Panc1 (cell line): Measurements from ENCODE around the gene PIP5K1A. TPM values are rescaled to one million over a fixed set of nuclear protein-coding genes. Genes with fewer than 3 reads are reported as not detected.

Experiments
- ATAC-seq: fragments of 200-7000 bp; cut with Tn5 transposase; 2 replicates; pipeline ENCODE4 v1.9.1; 2020; ENCODE audit warnings: mild to moderate bottlenecking, moderate library complexity
- BruUV-seq: library from RNA; stranded (reverse); fragments of 400-500 nt; replicated peaks from 2 replicates; lab custom pipeline; 2021; lab: Mats Ljungman, UMichigan
- CTCF ChIA-PET: fragments of 300-600 bp; sonication (Branson Sonifier 250); formaldehyde crosslinking; loops from one replicate; lab custom pipeline; 2022; ENCODE audit warnings: antibody characterized with exemption; lab: Charles Lee
- POLR2A ChIA-PET: fragments of 300-600 bp; sonication (Branson Sonifier 250); formaldehyde crosslinking; loops from one replicate; lab custom pipeline; 2022; ENCODE audit warnings: antibody characterized with exemption; lab: Charles Lee
- DNase-seq: peaks from one replicate; pipeline ENCODE4 v3.0.0-alpha.2; 2010; ENCODE audit warnings: low read depth, low spot score
- H3K27ac ChIP-seq: 2 replicates; pipeline ENCODE4 v1.5.1; 2011; ENCODE audit warnings: mild to moderate bottlenecking, low read length, inconsistent platforms
- H3K27me3 ChIP-seq: fragments of 200-500 bp; sonication (Bioruptor generic); 2 replicates; pipeline ENCODE4 v1.6.0; 2014; ENCODE audit warnings: low read length, inconsistent platforms; ENCODE audit not compliant: control insufficient read depth, insufficient read depth
- H3K36me3 ChIP-seq: fragments of 200-500 bp; sonication (Bioruptor generic); 2 replicates; pipeline ENCODE4 v1.5.1; 2014; ENCODE audit warnings: inconsistent platforms, mild to moderate bottlenecking, low read length, moderate library complexity; ENCODE audit not compliant: control insufficient read depth, insufficient read depth
- H3K4me1 ChIP-seq: 2 replicates; pipeline ENCODE4 v1.5.1; 2011; ENCODE audit warnings: inconsistent platforms, mild to moderate bottlenecking, low read length, moderate library complexity; ENCODE audit not compliant: control insufficient read depth, insufficient read depth
- H3K4me3 ChIP-seq, 2 experiments: 2 replicates each; pipeline ENCODE4 v1.5.1; 2011 to 2012; ENCODE audit warnings: low read depth in 2 of 2, low read length in 2 of 2, mild to moderate bottlenecking in 2 of 2, inconsistent platforms in 1 of 2, moderate library complexity in 1 of 2
- H3K9me3 ChIP-seq: fragments of 200-500 bp; sonication (Bioruptor generic); 2 replicates; pipeline ENCODE4 v1.5.1; 2014; ENCODE audit warnings: low read depth, mild to moderate bottlenecking, inconsistent platforms, low read length, moderate library complexity; ENCODE audit not compliant: control insufficient read depth, insufficient read depth
- POLR2AphosphoS5 ChIP-seq: IDR thresholded peaks from 2 replicates; pipeline ENCODE4 v1.6.1; 2012; ENCODE audit warnings: mild to moderate bottlenecking, low read depth, low read length, moderate library complexity
- SIN3A ChIP-seq: IDR thresholded peaks from 2 replicates; pipeline ENCODE4 v1.6.1; 2012; ENCODE audit warnings: low read depth, mild to moderate bottlenecking, low read length, moderate library complexity, borderline replicate concordance; ENCODE audit not compliant: insufficient read depth
- TCF7L2 ChIP-seq: IDR thresholded peaks from 2 replicates; pipeline ENCODE4 v1.6.1; 2011; ENCODE audit warnings: mild to moderate bottlenecking, low read depth, low read length, inconsistent platforms
- in situ Hi-C: cut with HindIII; loops from 2 replicates; pipeline ENCODE4 v1.10.0; 2016; ENCODE audit warnings: low sequenced_read_pairs, low pct_unique_long_range_greater_than_20kb
- intact Hi-C: fragments of 100-400 bp; cut with micrococcal nuclease; formaldehyde crosslinking; loops from one replicate; pipeline ENCODE4 v1.10.0; 2022; ENCODE audit not compliant: unreplicated experiment
- total RNA-seq: library from RNA; stranded (reverse); gene quantifications from one replicate; pipeline ENCODE4 v1.2.1, GENCODE V29; 2021; ENCODE audit not compliant: unreplicated experiment
- TF ChIP-seq, protein P1 (sequence below): fragments of 450-650 bp; IDR thresholded peaks from 2 replicates; pipeline ENCODE4 v1.5.1; 2017; ENCODE audit warnings: mild to moderate bottlenecking
- TF ChIP-seq, protein P2 (sequence below), 2 experiments: IDR thresholded peaks; 2 replicates each; pipeline ENCODE4 v1.6.1; 2011 to 2012; ENCODE audit warnings: low read depth in 2 of 2, control low read depth in 1 of 2, low read length in 1 of 2, mild to moderate bottlenecking in 1 of 2, moderate library complexity in 1 of 2; ENCODE audit not compliant: insufficient read depth in 1 of 2

PIP5K1A gene
- total RNA-seq, 1 experiment from 2014 or later: 78.9 TPM

DNA sequence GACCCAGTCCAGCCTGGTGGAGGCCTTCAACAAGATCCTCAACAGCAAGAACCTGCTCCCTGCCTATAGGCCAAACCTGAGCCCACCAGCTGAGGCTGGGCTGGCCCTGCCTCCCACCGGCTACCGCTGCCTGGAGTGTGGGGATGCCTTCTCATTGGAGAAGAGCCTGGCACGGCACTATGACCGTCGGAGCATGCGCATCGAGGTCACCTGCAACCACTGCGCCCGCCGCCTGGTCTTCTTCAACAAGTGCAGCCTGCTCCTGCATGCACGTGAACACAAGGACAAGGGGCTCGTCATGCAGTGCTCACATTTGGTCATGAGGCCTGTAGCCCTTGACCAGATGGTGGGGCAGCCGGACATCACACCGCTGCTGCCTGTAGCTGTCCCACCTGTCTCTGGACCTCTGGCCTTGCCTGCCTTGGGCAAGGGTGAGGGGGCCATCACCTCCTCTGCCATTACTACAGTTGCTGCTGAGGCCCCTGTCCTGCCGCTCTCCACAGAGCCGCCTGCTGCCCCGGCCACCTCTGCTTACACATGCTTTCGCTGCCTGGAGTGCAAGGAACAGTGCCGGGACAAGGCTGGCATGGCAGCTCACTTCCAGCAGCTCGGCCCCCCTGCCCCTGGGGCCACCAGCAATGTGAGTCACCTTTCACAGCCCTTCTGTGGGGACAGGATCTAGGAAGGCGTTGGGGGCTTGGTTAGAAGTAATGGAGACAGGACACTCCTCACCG lies 89.6 kb downstream of the PIP5K1A start:
- TF ChIP-seq TCF7L2 (no peak), SIN3A (no peak), POLR2AphosphoS5 (no peak)
- TF ChIP-seq, protein P1, sequence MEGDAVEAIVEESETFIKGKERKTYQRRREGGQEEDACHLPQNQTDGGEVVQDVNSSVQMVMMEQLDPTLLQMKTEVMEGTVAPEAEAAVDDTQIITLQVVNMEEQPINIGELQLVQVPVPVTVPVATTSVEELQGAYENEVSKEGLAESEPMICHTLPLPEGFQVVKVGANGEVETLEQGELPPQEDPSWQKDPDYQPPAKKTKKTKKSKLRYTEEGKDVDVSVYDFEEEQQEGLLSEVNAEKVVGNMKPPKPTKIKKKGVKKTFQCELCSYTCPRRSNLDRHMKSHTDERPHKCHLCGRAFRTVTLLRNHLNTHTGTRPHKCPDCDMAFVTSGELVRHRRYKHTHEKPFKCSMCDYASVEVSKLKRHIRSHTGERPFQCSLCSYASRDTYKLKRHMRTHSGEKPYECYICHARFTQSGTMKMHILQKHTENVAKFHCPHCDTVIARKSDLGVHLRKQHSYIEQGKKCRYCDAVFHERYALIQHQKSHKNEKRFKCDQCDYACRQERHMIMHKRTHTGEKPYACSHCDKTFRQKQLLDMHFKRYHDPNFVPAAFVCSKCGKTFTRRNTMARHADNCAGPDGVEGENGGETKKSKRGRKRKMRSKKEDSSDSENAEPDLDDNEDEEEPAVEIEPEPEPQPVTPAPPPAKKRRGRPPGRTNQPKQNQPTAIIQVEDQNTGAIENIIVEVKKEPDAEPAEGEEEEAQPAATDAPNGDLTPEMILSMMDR: no peak
- TF ChIP-seq, protein P2, sequence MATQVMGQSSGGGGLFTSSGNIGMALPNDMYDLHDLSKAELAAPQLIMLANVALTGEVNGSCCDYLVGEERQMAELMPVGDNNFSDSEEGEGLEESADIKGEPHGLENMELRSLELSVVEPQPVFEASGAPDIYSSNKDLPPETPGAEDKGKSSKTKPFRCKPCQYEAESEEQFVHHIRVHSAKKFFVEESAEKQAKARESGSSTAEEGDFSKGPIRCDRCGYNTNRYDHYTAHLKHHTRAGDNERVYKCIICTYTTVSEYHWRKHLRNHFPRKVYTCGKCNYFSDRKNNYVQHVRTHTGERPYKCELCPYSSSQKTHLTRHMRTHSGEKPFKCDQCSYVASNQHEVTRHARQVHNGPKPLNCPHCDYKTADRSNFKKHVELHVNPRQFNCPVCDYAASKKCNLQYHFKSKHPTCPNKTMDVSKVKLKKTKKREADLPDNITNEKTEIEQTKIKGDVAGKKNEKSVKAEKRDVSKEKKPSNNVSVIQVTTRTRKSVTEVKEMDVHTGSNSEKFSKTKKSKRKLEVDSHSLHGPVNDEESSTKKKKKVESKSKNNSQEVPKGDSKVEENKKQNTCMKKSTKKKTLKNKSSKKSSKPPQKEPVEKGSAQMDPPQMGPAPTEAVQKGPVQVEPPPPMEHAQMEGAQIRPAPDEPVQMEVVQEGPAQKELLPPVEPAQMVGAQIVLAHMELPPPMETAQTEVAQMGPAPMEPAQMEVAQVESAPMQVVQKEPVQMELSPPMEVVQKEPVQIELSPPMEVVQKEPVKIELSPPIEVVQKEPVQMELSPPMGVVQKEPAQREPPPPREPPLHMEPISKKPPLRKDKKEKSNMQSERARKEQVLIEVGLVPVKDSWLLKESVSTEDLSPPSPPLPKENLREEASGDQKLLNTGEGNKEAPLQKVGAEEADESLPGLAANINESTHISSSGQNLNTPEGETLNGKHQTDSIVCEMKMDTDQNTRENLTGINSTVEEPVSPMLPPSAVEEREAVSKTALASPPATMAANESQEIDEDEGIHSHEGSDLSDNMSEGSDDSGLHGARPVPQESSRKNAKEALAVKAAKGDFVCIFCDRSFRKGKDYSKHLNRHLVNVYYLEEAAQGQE (IDR thresholded peaks at IDR 0.05; ENCODE audit: insufficient read depth in 1 of 2, low read depth in 2 of 2, low read length in 1 of 2): no peak

DNA sequence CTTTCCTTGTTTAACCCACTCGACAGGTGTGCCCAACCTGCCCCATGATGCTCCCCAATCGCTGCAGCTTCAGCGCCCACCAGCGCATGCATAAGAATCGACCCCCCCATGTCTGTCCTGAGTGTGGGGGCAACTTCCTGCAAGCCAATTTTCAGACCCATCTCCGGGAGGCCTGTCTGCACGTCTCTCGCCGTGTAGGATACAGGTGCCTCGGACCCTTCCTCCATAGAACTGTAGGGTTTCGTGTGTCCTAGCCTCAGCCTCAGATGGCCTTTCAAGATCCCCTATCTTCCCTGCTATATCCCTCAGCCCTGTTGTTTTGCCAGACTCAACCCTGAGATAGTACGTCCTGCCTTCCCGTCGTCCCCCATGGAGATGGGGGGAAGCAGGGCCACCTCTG lies 90.2 kb downstream of the PIP5K1A start:
- Histone ChIP-seq H3K4me1 (peaks cover 9% of the 10 kb centered on the region), H3K27ac (no peak overlapping the region), H3K4me3 (no peak overlapping the region), H3K27me3 (no peaks in the 10 kb centered on the region), H3K9me3 (no peaks in the 10 kb centered on the region), H3K36me3 (no peaks in the 10 kb centered on the region; the same call in 1 of the 2 replicates)
- DNase-seq: no peak
- ATAC-seq: no peak
- intact Hi-C loops (no loop called here), in situ Hi-C loops (no loop called here)
- TF ChIP-seq, protein P2 (IDR thresholded peaks at IDR 0.05; ENCODE audit: insufficient read depth in 1 of 2, low read depth in 2 of 2, low read length in 1 of 2): no peak
- no peak for TF ChIP-seq POLR2AphosphoS5
- no peak for TF ChIP-seq SIN3A
- TF ChIP-seq, protein P1: no peak
- TF ChIP-seq TCF7L2: no peak
- POLR2A ChIA-PET: no interaction called here
- CTCF ChIA-PET: interaction anchor here (0.5 kb wide), 1 partner anchor 405 kb away, joined by 3 read pairs; no protein-coding TSS in a partner anchor
- no TSS peak for BruUV-seq

More for the DNA sequence above, 89.6 kb downstream of the PIP5K1A start:
- CTCF ChIA-PET: interaction anchor here (0.5 kb wide), 1 partner anchor 405 kb away, joined by 3 read pairs; no protein-coding TSS in a partner anchor
- no peaks in the 10 kb centered on the region; the same call in none of the 2 replicates for H3K36me3 ChIP-seq
- in situ Hi-C loops: no loop called here
- no peak overlapping the region for H3K27ac ChIP-seq
- POLR2A ChIA-PET: interaction anchor here (0.6 kb wide), 1 partner anchor 201 kb away, joined by 3 read pairs; no protein-coding TSS in a partner anchor
- peaks cover 13% of the 10 kb centered on the region for H3K4me1 ChIP-seq
- no peak overlapping the region for H3K4me3 ChIP-seq
- intact Hi-C loops: no loop called here
- ATAC-seq (no peak), DNase-seq (no peak)
- H3K9me3 ChIP-seq: no peaks in the 10 kb centered on the region
- BruUV-seq: no TSS peak
- no peaks in the 10 kb centered on the region for H3K27me3 ChIP-seq
